H1 (cell line): ENCODE data around the gene CNTN3. TPM values are rescaled to one million over a fixed set of nuclear protein-coding genes. Genes with fewer than 3 reads are reported as not detected.

ENCODE experiments used
- CTCF ChIA-PET: fragments of 300-600 bp; sonication (Branson Sonifier 250); formaldehyde crosslinking; loops from one replicate; lab custom pipeline; 2021; ENCODE audit not compliant: partially characterized antibody; lab: Charles Lee
- POLR2A ChIA-PET: fragments of 300-600 bp; sonication (Branson Sonifier 250); formaldehyde crosslinking; loops from one replicate; lab custom pipeline; 2021; ENCODE audit warnings: inconsistent platforms; ENCODE audit not compliant: partially characterized antibody; lab: Charles Lee
- DNase-seq, 2 experiments: peaks; one replicate each; pipeline versions ENCODE4 v3.0.0 to v3.0.0-alpha.2; 2010 to 2022; ENCODE audit warnings: low spot score in 2 of 2, low read depth in 1 of 2, mixed read lengths in 1 of 2
- FAIRE-seq: peaks from 2 replicates; lab custom pipeline; 2011; peaks lifted over from hg19 to GRCh38; lab: Jason Lieb, UNC
- H2AFZ ChIP-seq: 2 replicates; pipeline ENCODE4 v1.8.1; 2012; ENCODE audit warnings: low read length, inconsistent platforms
- H2AK5ac ChIP-seq: 2 replicates; pipeline ENCODE4 v1.6.1; 2013; ENCODE audit warnings: low read depth, low read length
- H2BK120ac ChIP-seq: replicated peaks from 2 replicates; pipeline ENCODE3; 2013; ENCODE audit warnings: low read depth, low read length, inconsistent platforms
- H2BK12ac ChIP-seq: 2 replicates; pipeline ENCODE4 v1.6.1; 2013; ENCODE audit warnings: low read depth, low read length
- H2BK15ac ChIP-seq: 2 replicates; pipeline ENCODE4 v1.6.1; 2013; ENCODE audit warnings: low read length
- H2BK20ac ChIP-seq: 2 replicates; pipeline ENCODE4 v1.6.1; 2013; ENCODE audit warnings: low read length
- H2BK5ac ChIP-seq: 2 replicates; pipeline ENCODE4 v1.6.1; 2013; ENCODE audit warnings: low read depth, low read length
- H3K14ac ChIP-seq: 2 replicates; pipeline ENCODE4 v1.6.1; 2013; ENCODE audit warnings: inconsistent platforms; ENCODE audit not compliant: insufficient read length
- H3K18ac ChIP-seq: 2 replicates; pipeline ENCODE4 v1.6.1; 2013; ENCODE audit warnings: low read length; ENCODE audit errors: extremely low read depth
- H3K23ac ChIP-seq: 2 replicates; pipeline ENCODE4 v1.6.1; 2013; ENCODE audit warnings: inconsistent platforms; ENCODE audit not compliant: insufficient read length
- H3K23me2 ChIP-seq: 2 replicates; pipeline ENCODE4 v1.6.1; 2013; ENCODE audit warnings: low read depth, low read length
- H3K27ac ChIP-seq: 2 replicates; pipeline ENCODE4 v1.6.1; 2011; ENCODE audit warnings: low read depth, low read length, inconsistent platforms
- H3K27me3 ChIP-seq, 4 experiments: replicated peaks in 1 of 4; 1 replicate in 1 of 4; 2 replicates in 3 of 4; pipeline versions ENCODE4 v1.6.1 to v1.8.1; 2011 to 2013; ENCODE audit warnings: low read length in 3 of 4, mild to moderate bottlenecking in 3 of 4, inconsistent platforms in 2 of 4, mixed read lengths in 2 of 4, moderate library complexity in 1 of 4; ENCODE audit not compliant: control insufficient read depth in 3 of 4, insufficient read depth in 3 of 4; ENCODE audit errors: extremely low read depth in 1 of 4
- H3K36me3 ChIP-seq, 4 experiments: 2 replicates each; pipeline versions ENCODE4 v1.6.1 to v1.8.1; 2011 to 2013; ENCODE audit warnings: mild to moderate bottlenecking in 4 of 4, low read length in 3 of 4, moderate library complexity in 2 of 4, control low read depth in 1 of 4, inconsistent platforms in 1 of 4; ENCODE audit not compliant: insufficient read depth in 4 of 4, control insufficient read depth in 2 of 4
- H3K4ac ChIP-seq: replicated peaks from 2 replicates; pipeline ENCODE3; 2013; ENCODE audit warnings: low read length, low read depth, mixed read lengths, inconsistent platforms; ENCODE audit not compliant: insufficient read length
- H3K4me1 ChIP-seq, 4 experiments: replicated peaks in 1 of 4; 1 replicate in 1 of 4; 2 replicates in 3 of 4; pipeline versions ENCODE4 v1.6.1 to v1.8.1; 2011 to 2013; ENCODE audit warnings: low read length in 3 of 4, inconsistent platforms in 2 of 4, mixed read lengths in 1 of 4; ENCODE audit not compliant: insufficient read depth in 4 of 4, control insufficient read depth in 3 of 4
- H3K4me2 ChIP-seq, 2 experiments: 2 replicates each; pipeline versions ENCODE4 v1.6.1 to v1.8.1; 2011 to 2013; ENCODE audit warnings: low read depth in 2 of 2, low read length in 2 of 2, control low read depth in 1 of 2, inconsistent platforms in 1 of 2, mild to moderate bottlenecking in 1 of 2; ENCODE audit not compliant: insufficient read depth in 1 of 2
- H3K4me3 ChIP-seq, 4 experiments: fragments of 200-600, 300-600 bp in 1 of 4; sonication (generic), shearing (Covaris generic), sonication (Bioruptor Twin) in 1 of 4; 2 replicates each; pipeline versions ENCODE4 v1.5.1 to v1.8.1; 2011 to 2016; ENCODE audit warnings: low read length in 4 of 4, low read depth in 3 of 4, control low read depth in 2 of 4, inconsistent platforms in 2 of 4, mild to moderate bottlenecking in 2 of 4, mixed read lengths in 1 of 4, moderate library complexity in 1 of 4; ENCODE audit not compliant: insufficient read depth in 2 of 4; ENCODE audit errors: extremely low read depth in 1 of 4
- H3K56ac ChIP-seq: replicated peaks from 2 replicates; pipeline ENCODE3; 2013; ENCODE audit warnings: low read depth, mild to moderate bottlenecking, mixed read lengths, low read length, inconsistent platforms; ENCODE audit not compliant: insufficient read length
- H3K79me1 ChIP-seq: 2 replicates; pipeline ENCODE4 v1.6.1; 2013; ENCODE audit warnings: low read depth, low read length, control low read depth
- H3K79me2 ChIP-seq, 2 experiments: 2 replicates each; pipeline versions ENCODE4 v1.6.1 to v1.8.1; 2012 to 2013; ENCODE audit warnings: low read length in 2 of 2, mild to moderate bottlenecking in 2 of 2, inconsistent platforms in 1 of 2; ENCODE audit not compliant: insufficient read depth in 2 of 2, control insufficient read depth in 1 of 2
- H3K9ac ChIP-seq, 4 experiments: replicated peaks in 1 of 4; 1 replicate in 1 of 4; 2 replicates in 3 of 4; pipeline versions ENCODE4 v1.6.1 to v1.8.1; 2011 to 2013; ENCODE audit warnings: low read depth in 3 of 4, low read length in 3 of 4, control low read depth in 2 of 4, mild to moderate bottlenecking in 2 of 4, moderate library complexity in 2 of 4, inconsistent platforms in 1 of 4; ENCODE audit errors: extremely low read depth in 1 of 4
- H3K9me3 ChIP-seq, 2 experiments: 2 replicates each; pipeline versions ENCODE4 v1.6.1 to v1.8.1; 2012 to 2013; ENCODE audit warnings: mild to moderate bottlenecking in 2 of 2, moderate library complexity in 2 of 2, control low read depth in 1 of 2, inconsistent platforms in 1 of 2, low read depth in 1 of 2, low read length in 1 of 2, mixed read lengths in 1 of 2; ENCODE audit not compliant: insufficient read depth in 2 of 2
- H4K20me1 ChIP-seq, 2 experiments: replicated peaks in 1 of 2; 2 replicates each; pipeline versions ENCODE3 to v1.8.1; 2011 to 2013; ENCODE audit warnings: inconsistent platforms in 2 of 2, low read length in 2 of 2, mild to moderate bottlenecking in 1 of 2; ENCODE audit not compliant: insufficient read depth in 2 of 2, control insufficient read depth in 1 of 2
- H4K5ac ChIP-seq: 2 replicates; pipeline ENCODE4 v1.6.1; 2013; ENCODE audit warnings: low read length, low read depth, mixed read lengths, inconsistent platforms; ENCODE audit not compliant: insufficient read length
- H4K8ac ChIP-seq: 2 replicates; pipeline ENCODE4 v1.8.0; 2013; ENCODE audit warnings: mild to moderate bottlenecking, moderate library complexity, low read length, inconsistent platforms; ENCODE audit not compliant: insufficient read depth; ENCODE audit errors: extremely low read depth
- H4K91ac ChIP-seq: replicated peaks from 2 replicates; pipeline ENCODE3; 2013; ENCODE audit warnings: low read length, mixed read lengths, inconsistent platforms; ENCODE audit not compliant: insufficient read length
- CTBP2 ChIP-seq: IDR thresholded peaks from 2 replicates; pipeline ENCODE4 v1.7.0; 2011; ENCODE audit warnings: borderline replicate concordance, mild to moderate bottlenecking, moderate library complexity, mixed read lengths, low read length; ENCODE audit not compliant: insufficient read depth, insufficient read length
- POLR2A ChIP-seq, 2 experiments: IDR thresholded peaks; 1 replicate in 1 of 2; 2 replicates in 1 of 2; pipeline ENCODE4 v1.6.1; 2011; ENCODE audit warnings: low read depth in 2 of 2, low read length in 2 of 2, mild to moderate bottlenecking in 2 of 2; ENCODE audit errors: control extremely low read depth in 1 of 2
- POU5F1 ChIP-seq: IDR thresholded peaks from 2 replicates; pipeline ENCODE4 v1.6.1; 2011; ENCODE audit warnings: low read depth, mild to moderate bottlenecking, low read length, moderate library complexity
- RFX5 ChIP-seq: IDR thresholded peaks from 2 replicates; pipeline ENCODE4 v1.6.1; 2011; ENCODE audit warnings: low read depth, low read length, improper control_type of control experiment, borderline replicate concordance
- SP1 ChIP-seq: IDR thresholded peaks from 2 replicates; pipeline ENCODE4 v1.6.1; 2011; ENCODE audit warnings: low read depth, low read length
- WGBS, 2 experiments: shearing (Covaris generic) in 1 of 2; methylation state at CpG; one replicate each; pipeline versions ENCODE4 v1.1.6 to v1.1.7; 2013 to 2015; ENCODE audit warnings: low lambda C conversion rate in 2 of 2, mixed read lengths in 2 of 2, inconsistent platforms in 1 of 2, low coverage in 1 of 2, missing lambda C conversion rate in 1 of 2; ENCODE audit not compliant: insufficient replicate concordance in 2 of 2, insufficient coverage in 1 of 2, insufficient read length in 1 of 2; ENCODE audit errors: extremely low coverage in 1 of 2, missing lambda C conversion rate in 1 of 2; 5-methylcytosine and 5-hydroxymethylcytosine counted together
- polyA plus RNA-seq, 7 experiments: library from polyadenylated mRNA; depleted of rRNA in 3 of 7; stranded (reverse) in 5 of 7; unstranded in 2 of 7; fragments of >200 nt in 5 of 7; fragments of 200-250 nt in 2 of 7; gene quantifications; 1 replicate in 5 of 7; 2 replicates in 1 of 7; 4 replicates in 1 of 7; pipeline versions ENCODE4 v1.2.1 to v1.2.3, GENCODE V29; 2011 to 2013; ENCODE audit warnings: missing spikeins in 2 of 7, mixed read lengths in 2 of 7
- total RNA-seq: library from RNA; stranded (reverse); fragmentation: NEBNext Ultra II Directional; extraction: Animal tissue kit (Norgen Biotek cat#: 25700); gene quantifications from 2 replicates; pipeline ENCODE4 v1.2.1, GENCODE V29; 2021
- TF ChIP-seq, protein P1 (sequence below): IDR thresholded peaks from 2 replicates; pipeline ENCODE4 v1.6.1; 2012; ENCODE audit warnings: low read length, inconsistent platforms

CNTN3 gene
- total and polyA plus RNA-seq, 2 of the 8 experiments (the other 6 are each of a cell fraction or from before 2014, with no cell fraction given) = 0.11 to 0.13 TPM

- Histone ChIP-seq H3K27me3 (peaks cover 0 to 9% (median 6%) of the 10 kb centered on the region in 4 experiments; a peak in 4 of 7 replicates), H4K20me1 (no peaks in the 10 kb centered on the region), H2BK12ac (no peak overlapping the region), H3K79me2 (no peaks in the 10 kb centered on the region), H2BK15ac (no peak overlapping the region), H3K14ac (no peak overlapping the region), H4K5ac (no peak overlapping the region), H3K27ac (no peak overlapping the region), H2AK5ac (no peak overlapping the region), H3K4me1 (no peaks in the 10 kb centered on the region), H2BK5ac (no peak overlapping the region), H3K18ac (no peak overlapping the region), H3K23ac (no peak overlapping the region), H3K4me3 (no peak overlapping the region), H3K9me3 (no peaks in the 10 kb centered on the region), H3K79me1 (no peaks in the 10 kb centered on the region), H3K4ac (no peak overlapping the region), H2BK20ac (no peak overlapping the region), H2AFZ (no peak overlapping the region), H4K8ac (no peak overlapping the region), H3K9ac (no peak overlapping the region), H2BK120ac (no peak overlapping the region), H3K4me2 (no peak overlapping the region), H4K91ac (no peak overlapping the region), H3K56ac (no peak overlapping the region), H3K23me2 (no peaks in the 10 kb centered on the region), H3K36me3 (no peaks in the 10 kb centered on the region)
- POLR2A ChIA-PET = no interaction called here
- no peak for FAIRE-seq
- DNase-seq = no peak
- WGBS, 2 experiments = 100% methylated on average over 2 of the region's 2 CpGs; no CpG with 5 or more reads in 1 of the 2 experiments
- TF ChIP-seq POU5F1 (no peak), CTBP2 (no peak), RFX5 (no peak), POLR2A (IDR thresholded peaks at IDR 0.05; ENCODE audit: control extremely low read depth in 1 of 2, low read depth in 2 of 2, low read length in 2 of 2) (no peak), SP1 (no peak)
- TF ChIP-seq, protein P1, sequence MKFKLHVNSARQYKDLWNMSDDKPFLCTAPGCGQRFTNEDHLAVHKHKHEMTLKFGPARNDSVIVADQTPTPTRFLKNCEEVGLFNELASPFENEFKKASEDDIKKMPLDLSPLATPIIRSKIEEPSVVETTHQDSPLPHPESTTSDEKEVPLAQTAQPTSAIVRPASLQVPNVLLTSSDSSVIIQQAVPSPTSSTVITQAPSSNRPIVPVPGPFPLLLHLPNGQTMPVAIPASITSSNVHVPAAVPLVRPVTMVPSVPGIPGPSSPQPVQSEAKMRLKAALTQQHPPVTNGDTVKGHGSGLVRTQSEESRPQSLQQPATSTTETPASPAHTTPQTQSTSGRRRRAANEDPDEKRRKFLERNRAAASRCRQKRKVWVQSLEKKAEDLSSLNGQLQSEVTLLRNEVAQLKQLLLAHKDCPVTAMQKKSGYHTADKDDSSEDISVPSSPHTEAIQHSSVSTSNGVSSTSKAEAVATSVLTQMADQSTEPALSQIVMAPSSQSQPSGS = no peak
- CTCF ChIA-PET = no interaction called here
Observed at GRCh38 chr3:74607803-74608202, 6.7 kb downstream of the CNTN3 start.
